GM23248 (cell line): Measurements from ENCODE around the gene NME5.

ENCODE experiments used
- EZH2 ChIP-seq: fragments of 200-600 bp; sonication (generic); IDR thresholded peaks from 2 replicates; pipeline ENCODE4 v1.6.1; 2018; ENCODE audit warnings: antibody characterized with exemption, mild to moderate bottlenecking; ENCODE audit not compliant: insufficient read depth, poor library complexity, severe bottlenecking
- EZH2phosphoT487 ChIP-seq: fragments of 200-600 bp; sonication (generic); IDR thresholded peaks from 2 replicates; pipeline ENCODE4 v1.6.1; 2018; ENCODE audit warnings: antibody characterized with exemption, moderate library complexity, mild to moderate bottlenecking, low read depth; ENCODE audit not compliant: insufficient read depth

- no peak for TF ChIP-seq EZH2phosphoT487
- TF ChIP-seq EZH2 = no peak
Observed at GRCh38 chr5:138140268-138140667, 1.0 kb upstream of the NME5 start.
